K562 (cell line): ENCODE data around the gene CYP24A1. TPM values are rescaled to one million over a fixed set of nuclear protein-coding genes. Genes with fewer than 3 reads are reported as not detected.

Experiments used
- CREB1 ChIP-seq, 2 experiments: sonication (generic) in 1 of 2; formaldehyde crosslinking in 1 of 2; IDR thresholded peaks; 2 replicates each; pipeline versions ENCODE4 v1.6.1 to v1.8.0; 2012 to 2022; ENCODE audit warnings: inconsistent platforms in 1 of 2, mild to moderate bottlenecking in 1 of 2, missing genetic modification reagents in 1 of 2, moderate library complexity in 1 of 2
- GTF2B ChIP-seq: IDR thresholded peaks from 2 replicates; pipeline ENCODE4 v1.6.1; 2011; ENCODE audit not compliant: insufficient read length; ENCODE audit errors: extremely low read depth
- HSF4 ChIP-seq: fragments of 250-450 bp; sonication (Bioruptor Pico); IDR thresholded peaks from 2 replicates; pipeline ENCODE4 v2.1.2; 2022; ENCODE audit warnings: mild to moderate bottlenecking, moderate library complexity, borderline replicate concordance
- NR2C1 ChIP-seq, 2 experiments: fragments of 450-650 bp; IDR thresholded peaks; 2 replicates each; pipeline ENCODE4 v1.6.1; 2017; ENCODE audit warnings: mild to moderate bottlenecking in 2 of 2, antibody characterized with exemption in 1 of 2, inconsistent platforms in 1 of 2, missing compliant biosample characterization in 1 of 2, missing genetic modification characterization in 1 of 2
- NR3C1 ChIP-seq: sonication (generic); formaldehyde crosslinking; IDR thresholded peaks from 2 replicates; pipeline ENCODE4 v1.8.1; 2022; ENCODE audit warnings: missing genetic modification reagents
- U2AF2 ChIP-seq: fragments of 200-400 bp; formaldehyde crosslinking; optimal IDR thresholded peaks from 2 replicates; pipeline ENCODE3; 2017; ENCODE audit warnings: low read depth, mild to moderate bottlenecking, low read length
- YBX1 ChIP-seq: fragments of 450-650 bp; IDR thresholded peaks from 2 replicates; pipeline ENCODE4 v1.7.1; 2016; ENCODE audit warnings: mild to moderate bottlenecking
- ZNF263 ChIP-seq: sonication (generic); formaldehyde crosslinking; IDR thresholded peaks from 2 replicates; pipeline ENCODE4 v1.8.0; 2022; ENCODE audit warnings: mild to moderate bottlenecking, missing genetic modification reagents, borderline replicate concordance
- ZNF277 ChIP-seq: fragments of 250-450 bp; sonication (Bioruptor Pico); IDR thresholded peaks from 2 replicates; pipeline ENCODE4 v1.8.0; 2022; ENCODE audit warnings: inconsistent platforms, mild to moderate bottlenecking, moderate library complexity, borderline replicate concordance
- ZNF79 ChIP-seq: fragments of 250-450 bp; sonication (Bioruptor Pico); IDR thresholded peaks from 2 replicates; pipeline ENCODE4 v1.4.0; 2020; ENCODE audit warnings: low read depth, mild to moderate bottlenecking, moderate library complexity
- polyA plus RNA-seq, 8 experiments: library from polyadenylated mRNA; depleted of rRNA in 4 of 8; stranded (reverse) in 5 of 8; unstranded in 3 of 8; fragments of >200 nt; fragmentation: Nextera tagmentation in 2 of 8; fragmentation: Illumina TruSeq in 1 of 8; extraction: Ambion mirVana in 2 of 8; extraction: Trizol in 1 of 8; gene quantifications; 2 replicates each; pipeline versions ENCODE4 v1.2.1 to v1.2.3, GENCODE V29; 2011 to 2014; ENCODE audit warnings: inconsistent platforms in 1 of 8, missing spikeins in 1 of 8
- total RNA-seq, 7 experiments: library from RNA; depleted of rRNA in 6 of 7; stranded (reverse); fragments of >200 nt in 6 of 7; fragmentation: Illumina TruSeq in 2 of 7; extraction: Trizol in 2 of 7; gene quantifications; 2 replicates each; pipeline versions ENCODE4 v1.2.1 to v1.2.3, GENCODE V29; 2011 to 2021; ENCODE audit warnings: low replicate concordance in 1 of 7
- TF ChIP-seq, protein P1 (sequence below): fragments of 450-650 bp; formaldehyde crosslinking; IDR thresholded peaks from 2 replicates; pipeline ENCODE4 v1.4.0; 2022; ENCODE audit warnings: mild to moderate bottlenecking, moderate library complexity
- TF ChIP-seq, protein P2 (sequence below), 2 experiments: IDR thresholded peaks; 2 replicates each; pipeline ENCODE4 v1.6.1; 2011; ENCODE audit warnings: borderline replicate concordance in 1 of 2, control low read depth in 1 of 2, low read depth in 1 of 2, low read length in 1 of 2, mild to moderate bottlenecking in 1 of 2, mixed read lengths in 1 of 2, moderate library complexity in 1 of 2; ENCODE audit not compliant: insufficient read depth in 1 of 2, insufficient read length in 1 of 2, poor library complexity in 1 of 2, severe bottlenecking in 1 of 2; ENCODE audit errors: extremely low read depth in 1 of 2
- TF ChIP-seq, protein P3 (sequence below): fragments of 450-650 bp; IDR thresholded peaks from 2 replicates; pipeline ENCODE4 v1.6.1; 2017; ENCODE audit warnings: mild to moderate bottlenecking, moderate library complexity
- TF ChIP-seq, protein P4 (sequence below): fragments of 250-450 bp; sonication (Bioruptor Pico); IDR thresholded peaks from 2 replicates; pipeline ENCODE4 v1.8.0; 2021; ENCODE audit warnings: borderline replicate concordance, mild to moderate bottlenecking, moderate library complexity; ENCODE audit not compliant: poor library complexity, severe bottlenecking
- TF ChIP-seq, protein P5 (sequence below): IDR thresholded peaks from 3 replicates; pipeline ENCODE4 v1.6.1; 2011; ENCODE audit warnings: borderline replicate concordance, mild to moderate bottlenecking, moderate library complexity; ENCODE audit not compliant: insufficient read length; ENCODE audit errors: extremely low read depth

Gene CYP24A1
- total and polyA plus RNA-seq, 9 of the 15 experiments (the other 6 are each of a cell fraction or from before 2014, with no cell fraction given) = 0.04 TPM; not detected in 8

DNA sequence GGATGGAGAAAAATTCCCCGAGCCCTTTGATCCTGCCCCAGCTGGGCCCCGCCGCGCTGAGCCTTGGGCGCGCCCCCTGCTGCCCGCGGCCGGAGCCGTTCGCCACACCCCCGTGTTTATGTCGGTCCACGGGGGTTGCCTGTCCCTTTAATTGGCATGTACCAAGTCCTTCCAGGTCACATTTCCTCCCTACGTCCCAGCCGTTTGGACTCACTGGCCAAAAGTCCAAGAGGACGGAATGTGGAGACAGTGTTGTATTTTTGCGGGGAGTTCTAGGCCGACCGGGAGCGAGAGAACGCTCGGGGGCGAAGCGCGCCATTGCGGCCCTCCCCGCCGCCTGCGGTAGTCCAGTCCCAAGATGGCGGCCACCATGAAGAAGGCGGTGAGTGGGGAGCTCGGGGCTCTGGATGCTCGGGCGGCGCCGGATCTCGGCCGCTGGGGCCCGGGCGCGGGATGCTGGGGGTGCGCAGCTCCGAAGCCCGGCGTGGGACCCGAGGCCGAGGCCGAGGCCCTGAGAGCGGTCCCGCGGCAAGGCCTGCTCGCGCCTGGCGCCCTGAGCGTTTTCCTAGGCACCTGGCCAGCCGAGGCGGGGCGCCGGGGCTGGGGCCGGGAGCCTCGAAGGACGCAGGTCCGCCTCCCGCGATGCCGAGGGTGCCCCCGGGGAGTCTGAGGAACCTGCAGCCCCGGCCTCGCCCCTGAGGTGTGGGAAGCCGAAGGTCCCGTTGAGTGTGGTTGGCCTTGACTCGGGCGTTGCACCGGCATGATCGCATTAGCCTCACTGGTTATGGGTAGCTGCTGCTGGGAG is 34.2 kb upstream of the CYP24A1 start, which contains the start of gene PFDN4 (continued):
- peak; percentile 31; the same call in 1 of the 2 replicates for TF ChIP-seq NR2C1 (IDR thresholded peaks at IDR 0.05)
- peak; percentile 38; the same call in 1 of the 2 replicates for TF ChIP-seq NR2C1 (tag; IDR thresholded peaks at IDR 0.05)
- no peak for TF ChIP-seq HSF4
- no peak for TF ChIP-seq ZNF277 (CRISPR knock-in tag)
- TF ChIP-seq, protein P1, sequence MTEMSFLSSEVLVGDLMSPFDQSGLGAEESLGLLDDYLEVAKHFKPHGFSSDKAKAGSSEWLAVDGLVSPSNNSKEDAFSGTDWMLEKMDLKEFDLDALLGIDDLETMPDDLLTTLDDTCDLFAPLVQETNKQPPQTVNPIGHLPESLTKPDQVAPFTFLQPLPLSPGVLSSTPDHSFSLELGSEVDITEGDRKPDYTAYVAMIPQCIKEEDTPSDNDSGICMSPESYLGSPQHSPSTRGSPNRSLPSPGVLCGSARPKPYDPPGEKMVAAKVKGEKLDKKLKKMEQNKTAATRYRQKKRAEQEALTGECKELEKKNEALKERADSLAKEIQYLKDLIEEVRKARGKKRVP = no peak
- no peak for TF ChIP-seq U2AF2
- TF ChIP-seq ZNF263 (CRISPR knock-in tag) = no peak
- TF ChIP-seq YBX1 = no peak
- no peak for TF ChIP-seq NR3C1
- TF ChIP-seq CREB1 (IDR thresholded peaks at IDR 0.05) = no peak
- TF ChIP-seq CREB1 (CRISPR knock-in tag; IDR thresholded peaks at IDR 0.05) = 0 out of 2 replicates have a peak, but pooled peaks have one; percentile 32
- TF ChIP-seq GTF2B = no peak
- TF ChIP-seq ZNF79 (CRISPR knock-in tag) = no peak
- TF ChIP-seq, protein P2, sequence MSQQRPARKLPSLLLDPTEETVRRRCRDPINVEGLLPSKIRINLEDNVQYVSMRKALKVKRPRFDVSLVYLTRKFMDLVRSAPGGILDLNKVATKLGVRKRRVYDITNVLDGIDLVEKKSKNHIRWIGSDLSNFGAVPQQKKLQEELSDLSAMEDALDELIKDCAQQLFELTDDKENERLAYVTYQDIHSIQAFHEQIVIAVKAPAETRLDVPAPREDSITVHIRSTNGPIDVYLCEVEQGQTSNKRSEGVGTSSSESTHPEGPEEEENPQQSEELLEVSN (IDR thresholded peaks at IDR 0.05; ENCODE audit: borderline replicate concordance in 1 of 2, extremely low read depth in 1 of 2, insufficient read depth in 1 of 2, insufficient read length in 1 of 2, low read depth in 1 of 2, low read length in 1 of 2, poor library complexity in 1 of 2, severe bottlenecking in 1 of 2) = peak in 1 of 2 experiments; percentile 27
- TF ChIP-seq, protein P3, sequence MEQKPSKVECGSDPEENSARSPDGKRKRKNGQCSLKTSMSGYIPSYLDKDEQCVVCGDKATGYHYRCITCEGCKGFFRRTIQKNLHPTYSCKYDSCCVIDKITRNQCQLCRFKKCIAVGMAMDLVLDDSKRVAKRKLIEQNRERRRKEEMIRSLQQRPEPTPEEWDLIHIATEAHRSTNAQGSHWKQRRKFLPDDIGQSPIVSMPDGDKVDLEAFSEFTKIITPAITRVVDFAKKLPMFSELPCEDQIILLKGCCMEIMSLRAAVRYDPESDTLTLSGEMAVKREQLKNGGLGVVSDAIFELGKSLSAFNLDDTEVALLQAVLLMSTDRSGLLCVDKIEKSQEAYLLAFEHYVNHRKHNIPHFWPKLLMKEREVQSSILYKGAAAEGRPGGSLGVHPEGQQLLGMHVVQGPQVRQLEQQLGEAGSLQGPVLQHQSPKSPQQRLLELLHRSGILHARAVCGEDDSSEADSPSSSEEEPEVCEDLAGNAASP = no peak
- TF ChIP-seq, protein P4, sequence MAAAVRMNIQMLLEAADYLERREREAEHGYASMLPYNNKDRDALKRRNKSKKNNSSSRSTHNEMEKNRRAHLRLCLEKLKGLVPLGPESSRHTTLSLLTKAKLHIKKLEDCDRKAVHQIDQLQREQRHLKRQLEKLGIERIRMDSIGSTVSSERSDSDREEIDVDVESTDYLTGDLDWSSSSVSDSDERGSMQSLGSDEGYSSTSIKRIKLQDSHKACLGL = peak; percentile 2
- TF ChIP-seq, protein P5, sequence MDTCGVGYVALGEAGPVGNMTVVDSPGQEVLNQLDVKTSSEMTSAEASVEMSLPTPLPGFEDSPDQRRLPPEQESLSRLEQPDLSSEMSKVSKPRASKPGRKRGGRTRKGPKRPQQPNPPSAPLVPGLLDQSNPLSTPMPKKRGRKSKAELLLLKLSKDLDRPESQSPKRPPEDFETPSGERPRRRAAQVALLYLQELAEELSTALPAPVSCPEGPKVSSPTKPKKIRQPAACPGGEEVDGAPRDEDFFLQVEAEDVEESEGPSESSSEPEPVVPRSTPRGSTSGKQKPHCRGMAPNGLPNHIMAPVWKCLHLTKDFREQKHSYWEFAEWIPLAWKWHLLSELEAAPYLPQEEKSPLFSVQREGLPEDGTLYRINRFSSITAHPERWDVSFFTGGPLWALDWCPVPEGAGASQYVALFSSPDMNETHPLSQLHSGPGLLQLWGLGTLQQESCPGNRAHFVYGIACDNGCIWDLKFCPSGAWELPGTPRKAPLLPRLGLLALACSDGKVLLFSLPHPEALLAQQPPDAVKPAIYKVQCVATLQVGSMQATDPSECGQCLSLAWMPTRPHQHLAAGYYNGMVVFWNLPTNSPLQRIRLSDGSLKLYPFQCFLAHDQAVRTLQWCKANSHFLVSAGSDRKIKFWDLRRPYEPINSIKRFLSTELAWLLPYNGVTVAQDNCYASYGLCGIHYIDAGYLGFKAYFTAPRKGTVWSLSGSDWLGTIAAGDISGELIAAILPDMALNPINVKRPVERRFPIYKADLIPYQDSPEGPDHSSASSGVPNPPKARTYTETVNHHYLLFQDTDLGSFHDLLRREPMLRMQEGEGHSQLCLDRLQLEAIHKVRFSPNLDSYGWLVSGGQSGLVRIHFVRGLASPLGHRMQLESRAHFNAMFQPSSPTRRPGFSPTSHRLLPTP = no peak
